SK-N-SH (cell line): ENCODE results near the gene SERINC1.
"Not testable (repeated sequence)": the region's sequence is repeated elsewhere in the genome, so short reads cannot be mapped to it uniquely, and the experiment has no call there.

Experiments
- CTCF ChIP-seq: fragments of 200-600 bp; sonication (generic); IDR thresholded peaks from 2 replicates; pipeline ENCODE4 v1.6.1; 2017; ENCODE audit warnings: antibody characterized with exemption, mild to moderate bottlenecking, moderate library complexity
- EP300 ChIP-seq, 2 experiments: IDR thresholded peaks; 2 replicates each; pipeline versions ENCODE4 v1.4.0 to v1.6.1; 2012; ENCODE audit warnings: borderline replicate concordance in 1 of 2, low read depth in 1 of 2, low read length in 1 of 2
- IRF3 ChIP-seq: fragments of 150-350 bp; IDR thresholded peaks from 2 replicates; pipeline ENCODE4 v1.6.1; 2016; ENCODE audit warnings: mild to moderate bottlenecking, low read depth, low read length
- RCOR1 ChIP-seq: fragments of 150-350 bp; IDR thresholded peaks from 2 replicates; pipeline ENCODE4 v1.6.1; 2017; ENCODE audit warnings: antibody characterized with exemption, low read length
- YY1 ChIP-seq: IDR thresholded peaks from 2 replicates; pipeline ENCODE4 v1.4.0; 2012; ENCODE audit warnings: low read depth, mild to moderate bottlenecking

GRCh38 chr6:122455116-122455515, 16.5 kb downstream of the SERINC1 start:
- TF ChIP-seq EP300 (IDR thresholded peaks at IDR 0.05; ENCODE audit: borderline replicate concordance in 1 of 2, low read depth in 1 of 2, low read length in 1 of 2); CTCF; YY1; IRF3; RCOR1: not testable (repeated sequence)
